Fibroblast of the aortic adventitia (primary cell): ENCODE results near the gene GPR37L1. TPM values are rescaled to one million over a fixed set of nuclear protein-coding genes. Genes with fewer than 3 reads are reported as not detected.

Experiments
- DNase-seq: peaks from one replicate; pipeline ENCODE4 v3.0.0-alpha.2; 2010; ENCODE audit warnings: low read depth
- H3K4me3 ChIP-seq: 2 replicates; pipeline ENCODE4 v1.5.1; 2011; ENCODE audit warnings: low read depth, mild to moderate bottlenecking, control low read depth, low read length, moderate library complexity
- CTCF ChIP-seq: IDR thresholded peaks from 2 replicates; pipeline ENCODE4 v1.5.1; 2011; ENCODE audit warnings: mild to moderate bottlenecking, low read length, control low read depth, inconsistent platforms; ENCODE audit not compliant: insufficient read depth
- total RNA-seq: library from RNA; depleted of rRNA; stranded (reverse); fragments of >200 nt; gene quantifications from 2 replicates; pipeline ENCODE4 v1.2.3, GENCODE V29; 2012; ENCODE audit warnings: low replicate concordance

The GPR37L1 gene
- total RNA-seq, 1 donor = not detected

- no peak for DNase-seq
- TF ChIP-seq CTCF = no peak
- H3K4me3 ChIP-seq = no peak overlapping the region
Measured at GRCh38 chr1:202150187-202150586, 27.5 kb downstream of the GPR37L1 start.

- no peak for DNase-seq
- TF ChIP-seq CTCF = no peak
- H3K4me3 ChIP-seq = no peak overlapping the region
Measured at GRCh38 chr1:202150602-202151001, 27.9 kb downstream of the GPR37L1 start.

- no peak for TF ChIP-seq CTCF
- no peak for DNase-seq
- no peak overlapping the region for H3K4me3 ChIP-seq
Measured at GRCh38 chr1:202151045-202151444, 28.3 kb downstream of the GPR37L1 start.

- TF ChIP-seq CTCF = no peak
- DNase-seq = no peak
Measured at GRCh38 chr1:202152399-202152798, 29.7 kb downstream of the GPR37L1 start.

GRCh38 chr1:202153284-202153683, 30.6 kb downstream of the GPR37L1 start:
- no peak for TF ChIP-seq CTCF
- no peak overlapping the region for H3K4me3 ChIP-seq
- DNase-seq = no peak

More at GRCh38 chr1:202152399-202152798, 29.7 kb downstream of the GPR37L1 start:
- H3K4me3 ChIP-seq = no peak overlapping the region

- TF ChIP-seq CTCF = no peak
- no peak for DNase-seq
Measured at GRCh38 chr1:202154148-202154765, 31.5 kb downstream of the GPR37L1 start.

GRCh38 chr1:202154766-202155477, 32.2 kb downstream of the GPR37L1 start:
- DNase-seq = peak; percentile 67
- no peak overlapping the region for H3K4me3 ChIP-seq
- TF ChIP-seq CTCF = peak; percentile 60

More at GRCh38 chr1:202154148-202154765, 31.5 kb downstream of the GPR37L1 start:
- no peak overlapping the region for H3K4me3 ChIP-seq
